Stimulated activated naive CD4-positive, alpha-beta T cell (primary cell): ENCODE measurements around the gene CACYBP.

Experiments
- DNase-seq, 6 experiments: peaks; one replicate each; lab custom pipeline; 2025; lab: John Stamatoyannopoulos, UW

Gene CACYBP

GRCh38 chr1:174999936-175000696 lies at the start of gene CACYBP:
Gene CACYBP, plus strand, starts transcription at chr1:174999947. Its CDS starts 234 bp downstream, at chr1:175000181.
- DNase-seq, result peak in 4 of 6 experiments; percentile 36 to 74 (median 60)

GRCh38 chr1:174953285-174954072 lies 46.3 kb upstream of the CACYBP start:
- no peak for DNase-seq

- no peak for DNase-seq
Measured at GRCh38 chr1:174954073-174954460, 45.7 kb upstream of the CACYBP start.

- DNase-seq, result no peak
Measured at GRCh38 chr1:174954671-174955669, 44.8 kb upstream of the CACYBP start.

- no peak for DNase-seq
Measured at GRCh38 chr1:174956086-174956485, 43.7 kb upstream of the CACYBP start.

GRCh38 chr1:174956976-174957375 lies 42.8 kb upstream of the CACYBP start:
- no peak for DNase-seq

GRCh38 chr1:174957829-174958228 lies 41.9 kb upstream of the CACYBP start:
- no peak for DNase-seq

- DNase-seq, result no peak
Measured at GRCh38 chr1:174958396-174958795, 41.4 kb upstream of the CACYBP start.

- no peak for DNase-seq
Measured at GRCh38 chr1:174960362-174960761, 39.4 kb upstream of the CACYBP start.

- DNase-seq, result peak in 1 of 6 experiments; percentile 11
Measured at GRCh38 chr1:174963529-174964125, 36.1 kb upstream of the CACYBP start.

- DNase-seq, result peak in 5 of 6 experiments; percentile 1 to 69 (median 68)
Measured at GRCh38 chr1:174964261-174964971, 35.3 kb upstream of the CACYBP start.

GRCh38 chr1:174964972-174965361 lies 34.8 kb upstream of the CACYBP start:
- DNase-seq, result peak in 3 of 6 experiments; percentile 1 to 59 (median 54)

GRCh38 chr1:174965362-174966007 lies 34.3 kb upstream of the CACYBP start:
- peak in 2 of 6 experiments; percentile 12 to 52 for DNase-seq

- no peak for DNase-seq
Measured at GRCh38 chr1:174966008-174966572, 33.7 kb upstream of the CACYBP start.

- peak in 3 of 6 experiments; percentile 50 to 61 (median 60) for DNase-seq
Measured at GRCh38 chr1:174967845-174968705, 31.7 kb upstream of the CACYBP start.

- DNase-seq, result peak in 5 of 6 experiments; percentile 15 to 83 (median 81)
Measured at GRCh38 chr1:174968750-174969244, 30.9 kb upstream of the CACYBP start.

- DNase-seq, result no peak
Measured at GRCh38 chr1:174969977-174970376, 29.8 kb upstream of the CACYBP start.

- DNase-seq, result no peak
Measured at GRCh38 chr1:174971466-174971865, 28.3 kb upstream of the CACYBP start.

- DNase-seq, result no peak
Measured at GRCh38 chr1:174971902-174972301, 27.8 kb upstream of the CACYBP start.
